ENCODE data around the gene EXOC6B.

EXOC6B gene

DNA sequence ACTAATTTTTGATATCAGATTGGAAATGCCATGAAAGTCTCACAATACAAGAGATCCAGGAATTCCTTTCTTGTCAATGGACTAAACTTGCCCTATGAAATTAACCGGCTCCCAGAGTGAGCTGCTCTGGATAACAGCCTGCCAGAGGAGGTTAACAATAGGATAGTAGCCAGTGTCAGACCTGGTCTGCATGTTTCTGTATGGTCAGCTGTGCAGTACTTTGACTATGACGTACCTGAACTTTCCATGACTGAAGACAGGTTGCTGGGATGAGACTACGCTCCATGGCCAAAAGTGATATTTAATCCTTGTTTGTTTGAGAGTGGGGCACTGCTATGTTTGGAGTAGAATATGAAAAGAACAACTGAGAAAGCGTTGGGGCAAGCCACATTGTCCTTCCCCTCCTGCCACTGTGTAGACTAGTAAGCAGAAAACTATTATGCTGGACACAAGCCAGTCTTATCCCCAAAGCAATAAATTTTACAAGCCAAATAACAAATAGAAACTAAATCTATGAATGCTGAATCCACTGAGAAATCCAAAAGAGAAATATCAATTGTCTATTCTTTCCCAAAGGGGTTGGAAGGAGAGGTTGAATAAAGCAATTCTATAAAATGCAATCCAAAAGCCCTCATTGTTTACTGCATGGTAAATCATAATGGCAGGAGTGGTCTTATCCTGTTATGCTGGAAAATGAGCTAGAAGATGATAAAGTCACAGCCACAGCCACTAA lies 562.6 kb downstream of the EXOC6B start:
- H3K27me3 ChIP-seq (ENCODE audit: control insufficient read depth in 1 of 2, insufficient read depth in 2 of 2, low read length in 2 of 2): no peaks in the 10 kb centered on the region
- H3K9ac ChIP-seq (ENCODE audit: low read length in 2 of 2): no peak overlapping the region
- no peak overlapping the region for H3K27ac ChIP-seq (ENCODE audit: low read length)
- no peaks in the 10 kb centered on the region for H3K4me1 ChIP-seq (ENCODE audit: control insufficient read depth, insufficient read depth, low read length)
- no peaks in the 10 kb centered on the region for H3K36me3 ChIP-seq (ENCODE audit: control insufficient read depth in 2 of 2, insufficient read depth in 2 of 2, low read length in 2 of 2)
- H3K4me3 ChIP-seq (ENCODE audit: low read length in 2 of 2): no peak overlapping the region
- no peaks in the 10 kb centered on the region for H3K9me3 ChIP-seq (ENCODE audit: control insufficient read depth in 2 of 2, low read length in 2 of 2)

DNA sequence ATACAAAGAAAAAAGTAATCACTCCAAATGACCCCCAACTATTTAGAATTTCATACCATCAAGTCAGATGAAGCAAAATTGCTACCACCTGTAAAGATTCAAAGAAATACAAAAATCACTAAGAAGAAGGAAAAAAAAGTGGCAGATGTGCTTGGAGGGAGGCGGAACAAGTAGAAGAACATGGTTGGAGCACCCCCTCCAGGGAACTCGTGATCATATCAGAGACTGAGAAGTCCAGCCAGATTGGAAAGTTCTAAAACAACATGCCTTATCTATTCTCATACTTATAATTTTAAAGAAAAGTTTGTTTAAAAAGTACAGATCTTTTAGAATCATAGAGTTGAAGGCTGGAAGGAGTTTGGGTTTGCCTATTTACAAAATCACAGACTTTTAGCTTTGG lies 564.8 kb downstream of the EXOC6B start:
- Histone ChIP-seq H3K4me3 (ENCODE audit: low read length in 2 of 2) (no peak overlapping the region), H3K9ac (ENCODE audit: low read length in 2 of 2) (no peak overlapping the region), H3K27me3 (ENCODE audit: control insufficient read depth in 1 of 2, insufficient read depth in 2 of 2, low read length in 2 of 2) (no peaks in the 10 kb centered on the region), H3K27ac (ENCODE audit: low read length) (no peak overlapping the region), H3K36me3 (ENCODE audit: control insufficient read depth in 2 of 2, insufficient read depth in 2 of 2, low read length in 2 of 2) (no peaks in the 10 kb centered on the region), H3K4me1 (ENCODE audit: control insufficient read depth, insufficient read depth, low read length) (no peaks in the 10 kb centered on the region), H3K9me3 (ENCODE audit: control insufficient read depth in 2 of 2, low read length in 2 of 2) (no peaks in the 10 kb centered on the region)

DNA sequence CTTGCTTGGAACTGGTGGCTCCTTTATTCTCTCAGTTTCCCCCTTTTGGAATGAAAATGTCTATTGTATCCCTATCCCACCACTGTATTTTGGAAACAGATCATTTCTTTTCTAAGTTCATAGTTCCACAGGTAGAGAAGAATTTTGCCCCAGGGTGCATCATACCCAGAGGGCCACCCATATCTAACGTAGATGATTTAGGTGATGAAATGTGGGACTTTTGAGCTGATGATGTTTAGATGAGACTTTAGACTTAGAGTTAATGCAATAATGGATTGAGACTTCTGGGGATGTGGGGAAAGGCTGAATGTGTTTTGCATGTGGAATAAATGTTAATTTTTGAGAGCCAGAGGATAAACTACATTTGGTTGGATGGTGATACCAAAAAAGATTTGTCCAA lies 570.3 kb downstream of the EXOC6B start:
- Histone ChIP-seq H3K27me3 (ENCODE audit: control insufficient read depth in 1 of 2, insufficient read depth in 2 of 2, low read length in 2 of 2) (no peaks in the 10 kb centered on the region), H3K4me1 (ENCODE audit: control insufficient read depth, insufficient read depth, low read length) (no peaks in the 10 kb centered on the region), H3K4me3 (ENCODE audit: low read length in 2 of 2) (no peak overlapping the region), H3K27ac (ENCODE audit: low read length) (no peak overlapping the region), H3K9me3 (ENCODE audit: control insufficient read depth in 2 of 2, low read length in 2 of 2) (peaks cover 0 to 3% of the 10 kb centered on the region in 2 donors), H3K9ac (ENCODE audit: low read length in 2 of 2) (no peak overlapping the region), H3K36me3 (ENCODE audit: control insufficient read depth in 2 of 2, insufficient read depth in 2 of 2, low read length in 2 of 2) (no peaks in the 10 kb centered on the region)

DNA sequence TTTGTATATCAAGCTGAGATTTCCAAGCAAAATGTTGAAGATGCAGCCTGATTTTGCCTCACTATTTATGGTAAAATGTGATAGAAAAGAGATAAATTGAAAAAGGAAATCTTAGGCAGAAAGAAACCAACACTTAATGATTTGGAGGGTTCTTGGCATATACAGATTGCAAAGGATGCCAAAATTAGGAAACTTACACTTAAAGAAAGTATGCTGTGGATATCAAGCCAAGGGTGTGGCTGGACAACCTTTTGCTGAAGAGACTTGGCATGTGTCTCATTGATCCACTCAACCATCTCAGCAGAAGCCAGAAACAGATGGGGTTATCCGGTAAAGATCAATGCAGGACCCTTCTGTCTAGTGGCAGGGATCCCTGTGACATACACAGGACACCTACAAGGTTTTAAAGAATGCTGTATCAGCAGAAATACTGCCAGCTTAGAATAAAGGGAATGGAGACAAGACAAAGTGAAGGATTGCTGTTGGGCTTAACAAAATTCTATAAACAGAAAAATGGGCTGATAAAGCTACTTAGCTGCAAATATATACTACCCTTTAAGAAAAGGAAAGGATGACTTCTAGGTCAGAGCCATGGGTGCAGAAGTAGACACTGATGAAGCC lies 570.9 kb downstream of the EXOC6B start:
- H3K36me3 ChIP-seq (ENCODE audit: control insufficient read depth in 2 of 2, insufficient read depth in 2 of 2, low read length in 2 of 2): no peaks in the 10 kb centered on the region
- H3K27me3 ChIP-seq (ENCODE audit: control insufficient read depth in 1 of 2, insufficient read depth in 2 of 2, low read length in 2 of 2): no peaks in the 10 kb centered on the region
- H3K4me1 ChIP-seq (ENCODE audit: control insufficient read depth, insufficient read depth, low read length): no peaks in the 10 kb centered on the region
- H3K9me3 ChIP-seq (ENCODE audit: control insufficient read depth in 2 of 2, low read length in 2 of 2): peaks cover 0 to 3% of the 10 kb centered on the region in 2 donors
- no peak overlapping the region for H3K27ac ChIP-seq (ENCODE audit: low read length)
- no peak overlapping the region for H3K4me3 ChIP-seq (ENCODE audit: low read length in 2 of 2)
- no peak overlapping the region for H3K9ac ChIP-seq (ENCODE audit: low read length in 2 of 2)

DNA sequence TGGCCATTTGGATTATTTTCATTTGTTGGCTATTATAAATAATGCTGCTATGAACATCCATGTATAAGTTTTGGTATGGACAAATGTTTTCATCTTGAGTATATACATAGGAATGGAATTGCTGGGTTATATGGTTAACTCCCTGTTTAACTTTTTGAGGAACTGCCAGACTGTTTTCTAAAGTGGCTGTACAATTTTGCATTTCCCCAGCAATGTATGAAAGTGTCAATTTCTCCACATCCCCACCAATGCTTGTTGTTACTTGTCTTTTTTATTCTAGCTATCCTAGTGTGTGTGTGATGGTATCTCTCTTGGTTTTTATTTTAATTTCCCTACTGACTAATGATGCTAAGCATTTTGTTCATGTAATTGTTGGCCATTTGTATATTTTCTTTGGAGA lies 587.5 kb downstream of the EXOC6B start:
- no peaks in the 10 kb centered on the region for H3K4me1 ChIP-seq (ENCODE audit: control insufficient read depth, insufficient read depth, low read length)
- no peaks in the 10 kb centered on the region for H3K27me3 ChIP-seq (ENCODE audit: control insufficient read depth in 1 of 2, insufficient read depth in 2 of 2, low read length in 2 of 2)
- no peak overlapping the region for H3K9ac ChIP-seq (ENCODE audit: low read length in 2 of 2)
- H3K9me3 ChIP-seq (ENCODE audit: control insufficient read depth in 2 of 2, low read length in 2 of 2): no peaks in the 10 kb centered on the region
- H3K36me3 ChIP-seq (ENCODE audit: control insufficient read depth in 2 of 2, insufficient read depth in 2 of 2, low read length in 2 of 2): no peaks in the 10 kb centered on the region
- H3K27ac ChIP-seq (ENCODE audit: low read length): no peak overlapping the region
- no peak overlapping the region for H3K4me3 ChIP-seq (ENCODE audit: low read length in 2 of 2)

DNA sequence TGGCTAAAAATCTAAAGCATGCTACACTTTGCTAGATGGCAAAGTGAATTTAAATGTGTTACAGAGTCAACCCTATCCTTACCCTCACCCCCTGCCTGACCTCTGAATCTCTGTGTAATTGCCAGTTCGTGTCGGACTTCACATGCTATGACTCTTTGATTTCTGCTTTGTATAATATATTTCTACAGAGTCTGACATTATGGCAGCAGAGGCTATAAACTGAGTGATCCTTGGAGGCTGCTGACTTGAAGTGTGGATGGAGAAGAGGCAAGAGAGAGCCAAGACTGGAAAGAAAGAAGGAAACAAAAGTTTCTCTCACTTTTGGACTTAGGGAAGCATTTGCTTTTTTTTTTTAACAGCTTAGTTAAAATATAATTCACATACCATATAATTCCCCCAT lies 588.3 kb downstream of the EXOC6B start:
- Histone ChIP-seq H3K27me3 (ENCODE audit: control insufficient read depth in 1 of 2, insufficient read depth in 2 of 2, low read length in 2 of 2) (no peaks in the 10 kb centered on the region), H3K4me1 (ENCODE audit: control insufficient read depth, insufficient read depth, low read length) (no peaks in the 10 kb centered on the region), H3K27ac (ENCODE audit: low read length) (no peak overlapping the region), H3K36me3 (ENCODE audit: control insufficient read depth in 2 of 2, insufficient read depth in 2 of 2, low read length in 2 of 2) (no peaks in the 10 kb centered on the region), H3K9ac (ENCODE audit: low read length in 2 of 2) (no peak overlapping the region), H3K4me3 (ENCODE audit: low read length in 2 of 2) (no peak overlapping the region), H3K9me3 (ENCODE audit: control insufficient read depth in 2 of 2, low read length in 2 of 2) (no peaks in the 10 kb centered on the region)

DNA sequence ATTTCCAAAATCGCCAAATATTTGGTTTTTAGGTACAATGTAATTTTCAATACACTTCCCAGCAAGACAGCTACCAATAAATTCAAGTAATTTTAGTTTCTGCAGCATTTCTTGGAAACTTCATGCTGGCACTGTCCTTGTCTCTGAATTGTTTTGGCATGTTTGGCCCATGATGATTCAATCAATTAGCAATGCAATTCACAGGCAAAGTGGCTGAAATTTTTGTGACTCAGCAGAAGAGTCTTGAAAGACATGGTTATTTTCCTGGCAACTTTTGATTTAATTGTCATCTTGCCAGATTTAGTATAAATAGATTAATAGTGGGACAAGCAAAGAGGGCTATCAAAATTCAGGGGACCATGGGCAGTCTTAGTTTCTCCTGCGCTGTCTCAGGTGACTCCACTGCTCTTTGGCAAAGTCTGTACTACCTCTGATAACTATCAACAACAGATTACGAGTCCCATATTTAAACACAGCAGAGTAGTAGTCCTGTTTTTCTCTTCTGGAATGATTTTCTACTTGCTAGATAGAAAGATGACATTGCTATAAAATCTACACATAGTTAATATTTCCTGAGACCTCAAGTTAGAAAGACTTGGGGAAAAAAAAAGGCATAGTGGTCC lies 589.3 kb downstream of the EXOC6B start:
- Histone ChIP-seq H3K4me3 (ENCODE audit: low read length in 2 of 2) (no peak overlapping the region), H3K9ac (ENCODE audit: low read length in 2 of 2) (no peak overlapping the region), H3K27me3 (ENCODE audit: control insufficient read depth in 1 of 2, insufficient read depth in 2 of 2, low read length in 2 of 2) (no peaks in the 10 kb centered on the region), H3K27ac (ENCODE audit: low read length) (no peak overlapping the region), H3K9me3 (ENCODE audit: control insufficient read depth in 2 of 2, low read length in 2 of 2) (no peaks in the 10 kb centered on the region), H3K36me3 (ENCODE audit: control insufficient read depth in 2 of 2, insufficient read depth in 2 of 2, low read length in 2 of 2) (no peaks in the 10 kb centered on the region), H3K4me1 (ENCODE audit: control insufficient read depth, insufficient read depth, low read length) (no peaks in the 10 kb centered on the region)

DNA sequence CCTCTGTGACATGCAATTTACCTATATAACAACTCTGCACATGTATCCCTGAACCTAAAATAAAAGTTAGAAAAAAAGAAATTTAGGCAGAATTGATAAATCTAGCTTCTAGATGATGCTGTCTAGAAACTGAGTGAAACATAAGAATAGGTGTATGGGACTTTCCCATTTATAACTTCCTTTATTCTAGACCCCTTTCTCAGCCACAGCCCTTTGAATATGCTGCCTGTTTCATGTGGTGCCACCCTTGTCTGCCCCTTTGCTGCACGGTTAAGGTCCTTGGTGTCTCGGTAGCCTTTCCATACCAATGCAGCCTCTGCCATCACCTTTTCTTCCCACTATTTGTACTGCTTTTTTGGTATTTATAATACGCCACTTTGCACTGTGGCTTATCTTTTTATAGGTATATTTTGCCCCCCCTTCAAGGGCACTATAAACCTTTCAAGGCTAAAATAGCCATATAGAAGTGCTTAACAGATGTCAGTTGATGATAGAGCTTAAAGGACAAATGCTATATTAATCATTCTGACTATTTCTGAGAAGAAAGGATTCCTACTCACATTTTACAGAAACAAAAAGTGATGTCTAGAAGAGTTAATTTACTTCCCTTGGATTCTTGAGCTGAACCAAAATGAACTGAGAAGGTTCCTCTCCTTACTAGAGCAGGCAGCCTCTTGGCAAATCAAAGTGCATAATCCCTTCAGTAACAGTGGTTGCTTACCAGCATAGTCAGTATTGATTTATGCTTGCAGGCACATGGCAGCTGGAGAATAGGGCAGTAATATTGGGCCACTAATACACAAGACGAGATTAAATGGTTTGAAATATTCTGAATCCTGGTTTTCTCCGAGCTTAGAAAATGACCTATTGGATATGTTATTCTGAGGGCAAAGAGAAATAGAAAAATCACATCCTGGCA lies 590.1 kb downstream of the EXOC6B start:
- Histone ChIP-seq H3K4me3 (ENCODE audit: low read length in 2 of 2) (no peak overlapping the region), H3K36me3 (ENCODE audit: control insufficient read depth in 2 of 2, insufficient read depth in 2 of 2, low read length in 2 of 2) (no peaks in the 10 kb centered on the region), H3K27me3 (ENCODE audit: control insufficient read depth in 1 of 2, insufficient read depth in 2 of 2, low read length in 2 of 2) (no peaks in the 10 kb centered on the region), H3K4me1 (ENCODE audit: control insufficient read depth, insufficient read depth, low read length) (no peaks in the 10 kb centered on the region), H3K9me3 (ENCODE audit: control insufficient read depth in 2 of 2, low read length in 2 of 2) (no peaks in the 10 kb centered on the region), H3K27ac (ENCODE audit: low read length) (no peak overlapping the region), H3K9ac (ENCODE audit: low read length in 2 of 2) (no peak overlapping the region)

DNA sequence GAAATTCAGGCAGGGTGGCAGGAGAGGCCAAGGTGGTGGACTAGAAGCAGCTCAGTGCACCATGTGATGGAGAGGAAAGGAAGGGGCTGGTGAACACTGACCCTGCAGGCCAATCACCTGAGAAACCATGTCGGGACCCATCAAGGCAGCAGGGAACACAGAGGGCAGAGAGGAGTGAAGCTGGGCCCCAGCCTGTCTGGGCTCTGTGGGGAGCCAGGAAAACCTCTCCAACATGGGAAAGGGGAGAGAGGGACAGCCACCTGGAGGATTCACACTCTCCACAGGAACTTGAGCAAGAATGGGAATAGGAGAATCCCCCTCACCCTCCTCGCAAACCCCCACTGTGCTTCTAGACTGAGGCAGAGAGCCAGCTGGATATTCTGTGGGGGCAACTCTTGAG lies 592.6 kb downstream of the EXOC6B start:
- Histone ChIP-seq H3K9me3 (ENCODE audit: control insufficient read depth in 2 of 2, low read length in 2 of 2) (no peaks in the 10 kb centered on the region), H3K4me3 (ENCODE audit: low read length in 2 of 2) (no peak overlapping the region), H3K27me3 (ENCODE audit: control insufficient read depth in 1 of 2, insufficient read depth in 2 of 2, low read length in 2 of 2) (no peaks in the 10 kb centered on the region), H3K4me1 (ENCODE audit: control insufficient read depth, insufficient read depth, low read length) (no peaks in the 10 kb centered on the region), H3K27ac (ENCODE audit: low read length) (no peak overlapping the region), H3K36me3 (ENCODE audit: control insufficient read depth in 2 of 2, insufficient read depth in 2 of 2, low read length in 2 of 2) (no peaks in the 10 kb centered on the region), H3K9ac (ENCODE audit: low read length in 2 of 2) (no peak overlapping the region)

DNA sequence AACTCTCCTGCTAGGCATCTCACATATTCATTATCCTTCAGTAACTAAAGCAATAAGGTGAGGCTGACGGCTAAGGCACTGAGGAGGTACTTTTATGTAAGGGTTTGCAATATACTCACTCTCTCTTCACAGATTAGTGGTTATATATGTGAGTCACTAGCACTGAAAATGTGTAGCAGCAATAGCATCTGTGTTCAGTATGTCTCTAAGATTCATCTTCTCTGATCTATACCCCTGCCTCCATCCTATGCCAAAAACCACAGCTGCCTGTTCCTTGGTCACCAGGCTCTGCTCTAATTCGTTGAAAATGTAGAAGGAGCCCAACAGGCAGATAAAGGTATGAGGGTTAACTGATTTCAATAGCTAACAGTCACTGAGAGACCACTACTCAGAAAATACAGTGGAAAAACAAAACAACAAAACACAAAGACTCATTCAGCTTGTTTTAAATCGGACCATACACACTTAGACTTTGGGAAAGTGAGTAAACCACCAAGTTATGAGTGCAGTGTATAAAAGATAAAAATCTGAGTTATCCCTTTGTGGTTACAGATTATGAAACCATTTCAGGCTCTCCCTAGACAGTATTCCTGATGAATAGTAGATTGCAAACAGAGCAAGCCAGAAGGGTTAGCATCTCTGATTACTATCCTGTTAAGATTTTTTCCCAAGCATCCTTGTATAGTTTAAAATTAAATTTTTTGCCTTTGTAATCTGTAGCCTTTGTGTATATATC lies 602.8 kb downstream of the EXOC6B start:
- H3K4me3 ChIP-seq (ENCODE audit: low read length in 2 of 2): no peak overlapping the region
- no peaks in the 10 kb centered on the region for H3K36me3 ChIP-seq (ENCODE audit: control insufficient read depth in 2 of 2, insufficient read depth in 2 of 2, low read length in 2 of 2)
- no peaks in the 10 kb centered on the region for H3K9me3 ChIP-seq (ENCODE audit: control insufficient read depth in 2 of 2, low read length in 2 of 2)
- no peaks in the 10 kb centered on the region for H3K27me3 ChIP-seq (ENCODE audit: control insufficient read depth in 1 of 2, insufficient read depth in 2 of 2, low read length in 2 of 2)
- no peak overlapping the region for H3K9ac ChIP-seq (ENCODE audit: low read length in 2 of 2)
- H3K4me1 ChIP-seq (ENCODE audit: control insufficient read depth, insufficient read depth, low read length): no peaks in the 10 kb centered on the region
- H3K27ac ChIP-seq (ENCODE audit: low read length): no peak overlapping the region

All from stomach smooth muscle (tissue), 2 donors.